Head of caudate nucleus (tissue), 42 donors: ENCODE measurements around the gene RAET1G.
"Not testable (repeated sequence)": the region's sequence is repeated elsewhere in the genome, so short reads cannot be mapped to it uniquely, and the experiment has no call there.

ENCODE experiments used
- DNase-seq, 42 donors: peaks; one replicate each; pipeline versions ENCODE4 v3.0.0 to v3.0.0-alpha.2; 2020 to 2021; ENCODE audit warnings: mixed read lengths in 7 of 42
- intact Hi-C: fragments of 100-400 bp; cut with DNase I; formaldehyde crosslinking; loops from one replicate; pipeline ENCODE4 v1.15.0; 2022

Gene RAET1G

GRCh38 chr6:149922642-149923326 is at the start of gene RAET1G:
TSS of gene RAET1G (minus strand) at chr6:149923121. CDS start at chr6:149923010, 111 bp downstream.
- DNase-seq, result peak; percentile 56 to 94 (median 81)
- intact Hi-C loops, result loop anchor here (10.0 kb wide), 1 partner anchor 88 kb away; no protein-coding TSS in a partner anchor

- intact Hi-C loops, result no loop called here
- DNase-seq, result no peak
Observed at GRCh38 chr6:149969635-149970034, 46.7 kb upstream of the RAET1G start.

- intact Hi-C loops, DNase-seq: not testable (repeated sequence)
Observed at GRCh38 chr6:149968909-149969308, 46.0 kb upstream of the RAET1G start.

- DNase-seq, intact Hi-C loops: not testable (repeated sequence)
Observed at GRCh38 chr6:149967999-149968398, 45.1 kb upstream of the RAET1G start.

GRCh38 chr6:149967591-149967990 is 44.7 kb upstream of the RAET1G start:
- intact Hi-C loops, result no loop called here
- DNase-seq, result no peak

- DNase-seq, intact Hi-C loops: not testable (repeated sequence)
Observed at GRCh38 chr6:149966319-149966718, 43.4 kb upstream of the RAET1G start.

GRCh38 chr6:149965194-149966020 is 42.5 kb upstream of the RAET1G start:
- intact Hi-C loops, result no loop called here
- DNase-seq, result no peak

- intact Hi-C loops, result no loop called here
- peak in 1 of 42 donors; percentile 22 for DNase-seq
Observed at GRCh38 chr6:149964308-149965193, 41.6 kb upstream of the RAET1G start.

- peak in 40 of 42 donors; percentile 17 to 81 (median 50) for DNase-seq
- intact Hi-C loops, result no loop called here
Observed at GRCh38 chr6:149963462-149964307, 40.8 kb upstream of the RAET1G start, which contains the start of gene ULBP1. TSS of gene ULBP1 (plus strand) at chr6:149963943. CDS start at chr6:149964050, 107 bp downstream.

GRCh38 chr6:149963212-149963461 is 40.2 kb upstream of the RAET1G start:
- DNase-seq, result peak in 12 of 42 donors; percentile 18 to 63 (median 34)
- intact Hi-C loops, result no loop called here

GRCh38 chr6:149962461-149963211 is 39.7 kb upstream of the RAET1G start:
- DNase-seq, result no peak
- intact Hi-C loops, result no loop called here

GRCh38 chr6:149961728-149962425 is 39.0 kb upstream of the RAET1G start:
- intact Hi-C loops, result no loop called here
- DNase-seq, result peak in 1 of 42 donors; percentile 43

GRCh38 chr6:149960488-149960887 is 37.6 kb upstream of the RAET1G start:
- no peak for DNase-seq
- intact Hi-C loops, result no loop called here

GRCh38 chr6:149959806-149960205 is 36.9 kb upstream of the RAET1G start:
- DNase-seq, intact Hi-C loops: not testable (repeated sequence)

- DNase-seq, intact Hi-C loops: not testable (repeated sequence)
Observed at GRCh38 chr6:149958124-149958523, 35.2 kb upstream of the RAET1G start.

GRCh38 chr6:149955654-149956317 is 32.9 kb upstream of the RAET1G start:
- DNase-seq, result not testable (repeated sequence)

More at GRCh38 chr6:149955654-149956317, 32.9 kb upstream of the RAET1G start:
- intact Hi-C loops, result not testable (repeated sequence)
